GF-D8 (cell line): ENCODE measurements around the gene NEU4.
"Not testable (repeated sequence)": the region's sequence is repeated elsewhere in the genome, so short reads cannot be mapped to it uniquely, and the experiment has no call there.

Source experiments
- DNase-seq: peaks from one replicate; lab custom pipeline; 2025; lab: John Stamatoyannopoulos, UW

The NEU4 gene

DNA sequence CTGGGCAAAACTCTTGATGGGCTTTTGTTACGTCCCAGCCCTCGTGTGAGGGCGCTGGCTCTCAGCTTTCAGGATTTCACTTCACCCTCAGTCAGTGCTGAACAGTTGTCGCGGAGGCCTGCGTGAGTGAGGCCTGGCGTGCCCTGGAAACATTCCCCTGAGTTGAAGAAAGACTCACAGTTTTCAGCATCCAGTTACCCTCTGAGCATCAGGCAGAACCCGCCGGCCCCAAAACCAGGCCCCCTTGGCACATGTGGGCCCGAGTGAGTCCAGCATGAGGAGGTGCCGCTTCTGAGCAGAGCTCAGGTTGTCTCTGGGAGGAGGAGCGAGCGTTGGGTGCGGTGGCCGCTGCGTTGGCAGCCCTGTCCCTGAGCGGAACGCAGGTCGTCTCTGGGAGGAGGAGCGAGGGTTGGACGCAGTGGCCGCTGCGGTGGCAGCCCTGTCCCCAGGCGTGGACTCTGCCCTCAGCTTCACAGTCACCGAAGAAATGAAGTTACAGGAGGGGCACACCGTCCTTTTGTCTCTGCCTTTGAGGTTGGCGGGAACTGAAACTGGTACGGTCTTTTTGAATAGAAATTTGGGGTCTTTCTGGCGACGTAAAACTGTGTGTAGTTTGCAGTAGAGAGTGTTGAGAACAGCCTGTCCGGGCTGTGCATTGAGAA lies at the start of gene NEU4:
TSS of gene NEU4 (plus strand) at position 473 of the 662 bp plus-strand sequence. CDS start 5,292 bp downstream, outside the sequence.
- no peak for DNase-seq

- DNase-seq, result not testable (repeated sequence)
These were observed 49.1 kb upstream of the NEU4 start for GRCh38 chr2:241759893-241760292.

DNA sequence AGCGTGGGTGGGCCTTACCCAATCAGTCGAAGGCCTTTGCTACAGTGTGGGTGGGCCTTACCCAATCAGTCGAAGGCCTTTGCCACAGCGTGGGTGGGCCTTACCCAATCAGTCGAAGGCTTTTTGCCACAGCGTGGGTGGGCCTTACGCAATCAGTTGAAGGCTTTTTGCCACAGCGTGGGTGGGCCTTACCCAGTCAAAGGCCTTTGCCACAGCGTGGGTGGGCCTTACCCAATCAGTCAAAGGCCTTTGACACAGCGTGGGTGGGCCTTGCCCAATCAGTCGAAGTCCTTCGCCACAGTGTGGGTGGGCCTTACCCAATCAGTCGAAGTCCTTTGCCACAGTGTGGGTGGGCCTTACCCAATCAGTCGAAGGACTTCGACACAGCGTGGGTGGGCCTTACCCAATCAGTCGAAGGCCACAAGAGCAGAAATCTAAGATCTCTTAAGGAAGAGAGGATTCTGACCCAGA lies 48.7 kb upstream of the NEU4 start:
- DNase-seq, result no peak

DNA sequence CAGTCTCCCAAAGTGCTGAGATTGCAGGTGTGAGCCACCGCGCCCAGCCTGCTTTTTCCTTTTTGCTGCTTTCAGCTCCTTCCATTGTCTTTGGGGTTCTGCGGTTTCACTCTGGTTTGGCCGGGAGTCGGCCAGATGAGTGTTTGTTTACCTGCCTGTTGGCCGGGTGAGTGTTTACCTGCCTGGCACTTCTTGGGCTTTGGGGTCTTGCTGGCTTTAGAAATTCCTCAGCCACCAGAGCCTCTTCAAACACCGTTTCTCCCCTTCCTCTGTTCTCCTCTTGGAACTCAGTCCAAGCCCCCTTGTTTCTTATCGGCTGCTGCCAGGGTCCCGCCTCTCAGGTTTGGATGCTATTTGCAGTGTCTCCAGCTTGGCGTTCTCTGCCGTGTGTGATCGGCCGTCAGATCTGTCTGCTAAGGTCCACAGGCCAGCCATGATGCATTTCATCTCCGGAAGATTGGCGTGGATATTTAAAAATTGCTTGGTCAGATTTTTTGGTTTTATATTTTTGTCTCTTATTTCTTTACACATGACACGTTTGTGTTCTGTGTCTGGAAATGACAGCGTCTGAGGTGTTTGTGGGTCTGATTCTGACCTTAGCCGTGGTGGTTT lies 46.6 kb upstream of the NEU4 start:
- no peak for DNase-seq

- peak; percentile 67 for DNase-seq
These were observed 46.0 kb upstream of the NEU4 start for GRCh38 chr2:241762933-241763369.

DNA sequence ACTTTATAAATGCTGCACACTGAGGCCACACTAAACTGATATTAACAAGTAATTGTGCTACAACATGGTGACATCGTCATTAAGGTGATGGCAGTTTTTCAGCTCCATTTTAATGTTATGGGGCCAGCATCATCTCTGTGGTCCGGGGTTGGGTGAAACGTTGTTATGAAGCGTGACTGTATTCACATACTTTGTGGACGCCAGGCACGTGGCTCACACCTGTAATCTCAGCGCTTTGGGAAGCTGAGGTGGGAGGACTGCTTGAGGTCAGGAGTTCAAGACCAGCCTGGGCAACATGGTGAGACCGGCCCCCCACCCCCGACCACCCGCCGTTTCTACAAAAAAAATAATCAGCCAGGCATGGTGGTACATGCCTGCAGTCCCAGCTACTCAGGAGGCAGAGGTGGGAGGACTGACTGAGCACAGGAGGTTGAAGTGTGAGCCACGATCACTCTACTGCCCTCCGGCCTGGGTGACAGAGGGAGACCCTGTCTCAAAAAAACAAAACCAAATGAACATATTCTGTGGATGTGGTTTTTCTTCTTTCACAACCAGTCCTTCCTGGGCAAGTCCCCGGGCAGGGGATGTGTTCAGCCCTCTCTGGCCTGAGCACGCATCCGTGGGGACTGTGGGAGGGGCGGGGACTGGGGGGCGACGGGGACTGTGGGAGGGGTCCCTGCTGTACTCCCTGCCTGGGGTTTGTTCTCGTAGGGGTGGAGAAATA lies 45.3 kb upstream of the NEU4 start:
- no peak for DNase-seq

DNA sequence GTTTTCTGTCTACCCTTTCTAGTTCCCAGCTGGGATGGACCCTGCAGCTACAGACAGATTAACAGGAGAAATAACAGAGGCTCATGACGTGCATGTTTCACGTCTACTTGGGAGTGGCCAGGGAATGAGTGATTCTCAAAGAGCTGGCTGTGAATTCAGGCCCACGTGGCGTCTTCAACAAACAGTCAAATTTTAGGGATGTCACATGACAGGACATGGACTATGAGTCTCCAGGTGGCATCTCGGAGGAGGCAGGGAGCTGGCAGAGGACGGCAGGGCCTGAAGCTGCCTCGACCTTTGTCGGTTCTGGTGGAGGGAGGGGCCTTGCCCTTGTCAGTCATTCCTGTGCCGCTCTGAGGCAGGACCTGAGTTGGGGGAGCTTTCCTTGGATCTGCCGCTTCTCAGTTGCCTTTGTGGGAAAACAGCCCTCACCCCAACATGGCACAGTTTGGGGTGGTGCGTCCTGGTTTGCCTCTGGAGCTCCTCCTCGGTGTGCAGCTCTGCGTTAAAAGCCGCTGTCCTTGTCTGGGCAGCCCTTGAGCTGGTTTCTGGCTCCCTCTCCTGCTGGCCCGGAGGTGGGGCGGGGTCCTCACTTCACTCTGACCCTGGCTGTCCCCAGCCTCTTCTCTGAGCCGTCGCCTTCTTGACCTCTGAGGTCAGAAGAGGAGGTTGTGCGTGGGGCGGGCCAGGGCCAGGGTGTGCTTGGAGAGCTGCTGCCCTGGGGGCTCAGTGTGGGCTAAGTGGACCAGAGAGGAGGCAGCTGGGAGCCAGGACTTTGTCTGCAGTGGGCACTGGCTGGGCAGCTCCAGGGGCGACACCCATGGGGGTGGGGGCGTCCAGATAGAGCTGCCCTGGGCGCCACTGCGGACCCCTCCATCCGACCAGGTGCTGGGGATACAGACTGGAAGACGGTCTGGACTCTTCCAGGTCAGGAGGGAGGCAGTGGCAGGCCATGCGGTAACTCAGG lies 44.4 kb upstream of the NEU4 start:
- DNase-seq, result no peak

DNA sequence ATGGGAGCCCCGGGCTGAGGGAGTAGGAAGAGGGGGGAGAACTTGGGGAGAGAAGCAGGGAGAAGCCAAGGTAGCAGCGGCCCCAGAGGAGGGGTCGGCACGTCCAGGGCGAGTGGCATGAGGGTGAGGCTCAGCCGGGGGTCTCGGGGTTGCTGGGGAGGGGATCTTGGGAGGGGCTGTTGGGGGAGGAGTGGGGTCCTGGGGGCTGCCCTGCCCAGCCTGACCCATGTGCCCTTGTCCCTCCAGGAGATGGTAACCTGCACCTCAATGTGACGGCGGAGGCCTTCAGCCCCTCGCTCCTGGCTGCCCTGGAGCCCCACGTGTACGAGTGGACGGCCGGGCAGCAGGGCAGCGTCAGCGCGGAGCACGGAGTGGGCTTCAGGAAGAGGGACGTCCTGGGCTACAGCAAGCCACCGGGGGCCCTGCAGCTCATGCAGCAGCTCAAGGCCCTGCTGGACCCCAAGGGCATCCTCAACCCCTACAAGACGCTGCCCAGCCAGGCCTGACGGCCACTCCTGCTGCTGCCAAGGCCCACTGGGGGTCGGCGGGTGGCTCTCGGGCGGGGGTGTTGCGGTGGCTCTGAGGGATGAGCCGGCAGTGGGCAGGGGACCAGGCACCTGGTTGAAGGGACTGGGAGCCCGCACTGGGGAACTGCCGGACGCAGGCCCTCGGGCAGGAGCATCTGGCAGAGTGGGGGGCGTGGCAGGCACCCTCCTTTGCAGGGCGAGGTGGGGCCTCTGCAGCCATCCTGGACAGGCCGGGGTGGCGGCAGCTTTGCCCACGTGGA lies 41.3 kb upstream of the NEU4 start:
- no peak for DNase-seq

DNA sequence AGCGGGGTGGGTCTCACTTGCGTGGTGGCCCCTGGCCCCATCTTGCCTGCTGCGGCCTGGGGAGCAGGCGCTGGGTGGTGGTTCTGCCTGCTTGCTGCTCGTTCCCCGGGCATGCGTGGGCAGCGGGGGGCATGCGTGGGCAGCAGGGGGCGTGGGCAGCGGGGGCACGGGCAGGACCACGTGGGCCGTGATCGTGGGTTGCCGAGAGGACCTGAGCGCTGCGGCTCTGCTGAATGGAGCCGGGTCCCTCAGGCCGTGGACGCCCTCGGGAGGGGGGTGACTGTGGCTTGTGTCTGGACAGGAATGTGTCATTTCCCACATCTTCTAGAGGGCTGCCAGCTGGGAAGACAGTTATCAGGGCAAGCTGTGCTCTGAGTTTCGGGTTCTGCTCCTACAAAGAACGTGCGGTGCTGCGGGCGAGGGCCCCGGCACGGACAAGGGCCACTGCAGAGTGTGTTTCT lies 40.7 kb upstream of the NEU4 start:
- no peak for DNase-seq

GRCh38 chr2:241768850-241769249 lies 40.1 kb upstream of the NEU4 start:
- DNase-seq, result no peak

DNA sequence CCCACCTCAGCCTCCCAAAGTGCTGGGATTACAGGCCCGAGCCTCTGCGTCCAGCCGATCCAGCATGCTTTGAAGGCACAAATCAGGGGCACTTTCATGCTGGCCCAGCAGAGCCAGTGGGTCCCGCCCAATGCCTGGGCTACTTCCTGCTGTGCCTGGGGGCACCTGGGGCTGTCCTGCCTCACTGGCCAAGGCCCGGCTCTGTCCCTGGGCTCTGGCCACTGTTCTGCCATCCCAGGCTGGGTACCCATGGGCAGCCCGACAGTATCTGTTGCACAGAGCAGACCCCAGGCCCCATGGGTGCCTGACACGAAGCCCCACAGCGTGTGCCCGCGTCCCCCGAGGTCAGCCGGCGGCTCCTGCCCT lies 39.2 kb upstream of the NEU4 start:
- no peak for DNase-seq

- DNase-seq, result no peak
These were observed 38.6 kb upstream of the NEU4 start for GRCh38 chr2:241770185-241770935.

DNA sequence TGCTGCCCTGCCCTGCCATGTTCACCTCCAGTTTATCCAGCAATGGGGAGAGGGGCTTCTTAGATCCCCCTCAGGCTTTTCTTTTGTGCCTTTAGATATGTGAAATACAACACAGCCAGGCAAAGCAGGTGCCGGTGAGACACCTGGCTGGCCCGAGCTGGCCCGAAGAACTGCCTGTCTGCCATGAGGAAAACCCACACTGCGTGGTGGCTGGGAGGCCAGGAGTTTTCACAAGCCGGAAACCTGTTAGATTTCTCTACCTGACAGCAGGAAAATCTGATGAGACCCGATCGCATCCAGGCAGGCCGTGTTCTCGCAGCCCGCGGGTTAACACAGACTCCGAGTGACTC lies 38.1 kb upstream of the NEU4 start:
- DNase-seq, result no peak

- no peak for DNase-seq
These were observed 37.5 kb upstream of the NEU4 start for GRCh38 chr2:241771286-241772062.

DNA sequence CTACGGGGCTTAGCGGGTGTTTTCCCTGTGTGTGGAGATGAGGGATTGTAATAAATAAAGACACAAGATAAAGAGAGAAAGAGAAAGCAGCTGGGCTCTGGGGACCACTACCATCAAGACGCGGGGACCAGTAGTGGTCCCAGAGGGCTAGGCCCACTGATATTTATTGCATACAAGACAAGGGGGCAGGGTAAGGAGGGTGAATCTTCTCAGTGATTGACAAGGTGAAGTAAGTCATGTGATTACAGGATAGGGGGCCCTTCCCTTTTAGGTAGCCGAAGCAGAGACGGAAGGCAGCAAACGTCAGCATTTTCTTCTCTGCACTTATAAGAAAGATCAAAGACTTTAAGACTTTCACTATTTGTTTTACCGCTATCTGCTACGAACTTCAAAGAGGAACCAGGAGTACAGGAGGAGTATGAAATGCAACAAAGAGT lies 36.9 kb upstream of the NEU4 start:
- DNase-seq, result no peak

GRCh38 chr2:241773511-241774418 lies 35.2 kb upstream of the NEU4 start:
- DNase-seq, result no peak

- no peak for DNase-seq
These were observed 34.4 kb upstream of the NEU4 start for GRCh38 chr2:241774419-241775222.
